ENCODE results near the gene SNX10. TPM values are rescaled to one million over a fixed set of nuclear protein-coding genes. Genes with fewer than 3 reads are reported as not detected.

Gene SNX10
- total and polyA plus RNA-seq, 2 of the 8 experiments (the other 6 are each of a cell fraction or from before 2014, with no cell fraction given), result 4.4 to 9.6 TPM

GRCh38 chr7:26346611-26347203 lies 55.0 kb downstream of the SNX10 start:
- no peak for TF ChIP-seq YY1 (IDR thresholded peaks at IDR 0.05; ENCODE audit: low read depth, low read length)
- TF ChIP-seq KDM5A (IDR thresholded peaks at IDR 0.05; ENCODE audit: low read length), result no peak
- TF ChIP-seq BACH1 (IDR thresholded peaks at IDR 0.05; ENCODE audit: low read length), result no peak
- TF ChIP-seq SUZ12 (IDR thresholded peaks at IDR 0.05; ENCODE audit: low read length), result no peak
- TF ChIP-seq SP1 (IDR thresholded peaks at IDR 0.05; ENCODE audit: low read depth, low read length), result no peak
- no peak for TF ChIP-seq KDM4A (IDR thresholded peaks at IDR 0.05; ENCODE audit: low read depth, low read length, severe bottlenecking)
- no peak for TF ChIP-seq RXRA (IDR thresholded peaks at IDR 0.05; ENCODE audit: insufficient read depth, low read depth, low read length)
- no peak for TF ChIP-seq TBP (IDR thresholded peaks at IDR 0.05; ENCODE audit: low read depth, low read length)
- TF ChIP-seq SIN3A (conservative IDR thresholded peaks at IDR 0.05 in 1 of 2, IDR thresholded peaks at IDR 0.05 in 1 of 2; ENCODE audit: low read depth in 1 of 2, low read length in 2 of 2), result no peak
- TF ChIP-seq TCF12 (IDR thresholded peaks at IDR 0.05; ENCODE audit: low read depth, low read length), result no peak
- TF ChIP-seq EGR1 (IDR thresholded peaks at IDR 0.05; ENCODE audit: borderline replicate concordance, low read depth, low read length), result no peak
- TF ChIP-seq POLR2AphosphoS5 (IDR thresholded peaks at IDR 0.05; ENCODE audit: low read depth, low read length), result no peak
- no peak for TF ChIP-seq NRF1 (IDR thresholded peaks at IDR 0.05; ENCODE audit: low read depth, low read length)
- no peak for TF ChIP-seq SIRT6 (IDR thresholded peaks at IDR 0.05; ENCODE audit: low read length)
- H3K4me2 ChIP-seq (ENCODE audit: insufficient read depth in 1 of 2, low read depth in 2 of 2, low read length in 2 of 2), result no peak overlapping the region
- no peak overlapping the region for H2BK20ac ChIP-seq (ENCODE audit: low read length)
- no peak overlapping the region for H2AFZ ChIP-seq (ENCODE audit: low read length)
- H2AK5ac ChIP-seq (ENCODE audit: low read depth, low read length), result no peak overlapping the region
- H3K9me3 ChIP-seq (ENCODE audit: insufficient read depth in 2 of 2, low read depth in 1 of 2, low read length in 1 of 2), result no peaks in the 10 kb centered on the region
- H3K4ac ChIP-seq (replicated peaks; ENCODE audit: insufficient read length, low read depth, low read length), result no peak overlapping the region
- H4K5ac ChIP-seq (ENCODE audit: insufficient read length, low read depth, low read length), result no peak overlapping the region
- H3K9ac ChIP-seq (replicated peaks in 1 of 4; ENCODE audit: extremely low read depth in 1 of 4, low read depth in 3 of 4, low read length in 3 of 4), result no peak overlapping the region
- H3K4me3 ChIP-seq (ENCODE audit: extremely low read depth in 1 of 4, insufficient read depth in 2 of 4, low read depth in 3 of 4, low read length in 4 of 4), result no peak overlapping the region
- H3K27ac ChIP-seq (ENCODE audit: low read depth, low read length), result no peak overlapping the region; the same call in 1 of the 2 replicates
- no peak for DNase-seq (ENCODE audit: low read depth in 1 of 2, low spot score in 2 of 2)
- H4K91ac ChIP-seq (replicated peaks; ENCODE audit: insufficient read length, low read length), result no peak overlapping the region
- WGBS, 2 experiments (ENCODE audit: extremely low coverage in 1 of 2, insufficient coverage in 1 of 2, insufficient read length in 1 of 2, insufficient replicate concordance in 2 of 2, low coverage in 1 of 2, low lambda C conversion rate in 2 of 2, missing lambda C conversion rate in 1 of 2), result 72% methylated on average over 7 of the region's 7 CpGs; no CpG with 5 or more reads in 1 of the 2 experiments
- POLR2A ChIA-PET (ENCODE audit: partially characterized antibody), result interaction anchor here (1.1 kb wide), 1 partner anchor 142 kb away, joined by 3 read pairs; no protein-coding TSS in a partner anchor
- H2BK120ac ChIP-seq (replicated peaks; ENCODE audit: low read depth, low read length), result no peak overlapping the region
- H3K23ac ChIP-seq (ENCODE audit: insufficient read length), result no peak overlapping the region
- H4K20me1 ChIP-seq (replicated peaks in 1 of 2; ENCODE audit: control insufficient read depth in 1 of 2, insufficient read depth in 2 of 2, low read length in 2 of 2), result no peaks in the 10 kb centered on the region
- H3K18ac ChIP-seq (ENCODE audit: extremely low read depth, low read length), result no peak overlapping the region
- H4K8ac ChIP-seq (ENCODE audit: extremely low read depth, insufficient read depth, low read length), result no peak overlapping the region
- no peaks in the 10 kb centered on the region for H3K79me1 ChIP-seq (ENCODE audit: low read depth, low read length)
- H3K4me1 ChIP-seq (replicated peaks in 1 of 4; ENCODE audit: control insufficient read depth in 3 of 4, insufficient read depth in 4 of 4, low read length in 3 of 4), result no peaks in the 10 kb centered on the region; a peak in 4 of 7 replicates
- no peaks in the 10 kb centered on the region for H3K23me2 ChIP-seq (ENCODE audit: low read depth, low read length)
- H2BK15ac ChIP-seq (ENCODE audit: low read length), result no peak overlapping the region
- no peaks in the 10 kb centered on the region for H3K79me2 ChIP-seq (ENCODE audit: control insufficient read depth in 1 of 2, insufficient read depth in 2 of 2, low read length in 2 of 2)
- CTCF ChIA-PET (ENCODE audit: partially characterized antibody), result interaction anchor here (2.4 kb wide), 1 partner anchor 19 kb away, joined by 11 read pairs; no protein-coding TSS in a partner anchor
- 0 out of 2 replicates have a peak overlapping the region, but pooled peaks have one; percentile 56 for H2BK5ac ChIP-seq (ENCODE audit: low read depth, low read length)
- no peak for FAIRE-seq
- H3K14ac ChIP-seq (ENCODE audit: insufficient read length), result no peak overlapping the region
- H2BK12ac ChIP-seq (ENCODE audit: low read depth, low read length), result no peak overlapping the region
- no peaks in the 10 kb centered on the region for H3K36me3 ChIP-seq (ENCODE audit: control insufficient read depth in 2 of 4, insufficient read depth in 4 of 4, low read length in 3 of 4)
- H3K27me3 ChIP-seq (replicated peaks in 1 of 4; ENCODE audit: control insufficient read depth in 3 of 4, extremely low read depth in 1 of 4, insufficient read depth in 3 of 4, low read length in 3 of 4), result no peaks in the 10 kb centered on the region
- H3K56ac ChIP-seq (replicated peaks; ENCODE audit: insufficient read length, low read depth, low read length), result no peak overlapping the region

Measured in H1 (cell line).